Measurements from ENCODE around the gene EXD2.

GRCh38 chr14:69226178-69226577, 34.9 kb downstream of the EXD2 start:
- TF ChIP-seq CTCF (conservative IDR thresholded peaks at IDR 0.05) (no peak), ZFX (IDR thresholded peaks at IDR 0.05) (no peak)
